Gastrocnemius medialis (tissue), 4 donors: ENCODE measurements around the gene TMEM26.

Source experiments
- POLR2A ChIP-seq, 2 donors: fragments of 450-650 bp; IDR thresholded peaks; one replicate each; pipeline ENCODE4 v1.6.1; 2017; ENCODE audit warnings: antibody characterized with exemption in 2 of 2, mild to moderate bottlenecking in 2 of 2, moderate library complexity in 2 of 2
- TF ChIP-seq, protein P1 (sequence below), 5 experiments: fragments of 450-650 bp in 3 of 5; fragments of 200-600 bp in 2 of 5; sonication (generic) in 2 of 5; IDR thresholded peaks in 4 of 5; conservative IDR thresholded peaks in 1 of 5; 1 replicate in 4 of 5; 2 replicates in 1 of 5; pipeline ENCODE4 v1.5.1; 2016 to 2019; ENCODE audit warnings: antibody characterized with exemption in 5 of 5, mild to moderate bottlenecking in 3 of 5, moderate library complexity in 3 of 5

- TF ChIP-seq, protein P1, sequence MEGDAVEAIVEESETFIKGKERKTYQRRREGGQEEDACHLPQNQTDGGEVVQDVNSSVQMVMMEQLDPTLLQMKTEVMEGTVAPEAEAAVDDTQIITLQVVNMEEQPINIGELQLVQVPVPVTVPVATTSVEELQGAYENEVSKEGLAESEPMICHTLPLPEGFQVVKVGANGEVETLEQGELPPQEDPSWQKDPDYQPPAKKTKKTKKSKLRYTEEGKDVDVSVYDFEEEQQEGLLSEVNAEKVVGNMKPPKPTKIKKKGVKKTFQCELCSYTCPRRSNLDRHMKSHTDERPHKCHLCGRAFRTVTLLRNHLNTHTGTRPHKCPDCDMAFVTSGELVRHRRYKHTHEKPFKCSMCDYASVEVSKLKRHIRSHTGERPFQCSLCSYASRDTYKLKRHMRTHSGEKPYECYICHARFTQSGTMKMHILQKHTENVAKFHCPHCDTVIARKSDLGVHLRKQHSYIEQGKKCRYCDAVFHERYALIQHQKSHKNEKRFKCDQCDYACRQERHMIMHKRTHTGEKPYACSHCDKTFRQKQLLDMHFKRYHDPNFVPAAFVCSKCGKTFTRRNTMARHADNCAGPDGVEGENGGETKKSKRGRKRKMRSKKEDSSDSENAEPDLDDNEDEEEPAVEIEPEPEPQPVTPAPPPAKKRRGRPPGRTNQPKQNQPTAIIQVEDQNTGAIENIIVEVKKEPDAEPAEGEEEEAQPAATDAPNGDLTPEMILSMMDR (IDR thresholded peaks at IDR 0.05 in 4 of 5, conservative IDR thresholded peaks at IDR 0.05 in 1 of 5), result no peak
- TF ChIP-seq POLR2A (IDR thresholded peaks at IDR 0.05), result no peak
Observed at GRCh38 chr10:61397175-61397986, 55.8 kb downstream of the TMEM26 start.
